ENCODE results near the gene SUCO. TPM values are rescaled to one million over a fixed set of nuclear protein-coding genes. Genes with fewer than 3 reads are reported as not detected.

SUCO gene
- total RNA-seq, 4 donors from 2014 or later = 15.5 to 41.6 (median 25.1) TPM

- H3K27ac ChIP-seq = no peak overlapping the region
- peaks cover 0 to 88% (median 10%) of the 10 kb centered on the region in 3 donors for H3K4me1 ChIP-seq
- TF ChIP-seq POLR2A (IDR thresholded peaks at IDR 0.05) = no peak
- no peak for TF ChIP-seq EP300 (IDR thresholded peaks at IDR 0.05)
- TF ChIP-seq CTCF (IDR thresholded peaks at IDR 0.05) = no peak
- no peak for TF ChIP-seq POLR2AphosphoS5 (IDR thresholded peaks at IDR 0.05)
- 83 to 98% methylated on average over 4 of the region's 4 CpGs for WGBS, 2 donors (ENCODE audit: low coverage in 1 of 2)
- no peaks in the 10 kb centered on the region for H3K9me3 ChIP-seq
- no peaks in the 10 kb centered on the region for H3K27me3 ChIP-seq
- no peak for ATAC-seq
- H3K36me3 ChIP-seq = no peaks in the 10 kb centered on the region
- H3K4me3 ChIP-seq = no peak overlapping the region
Measured at GRCh38 chr1:172545396-172546004, 12.6 kb downstream of the SUCO start.

GRCh38 chr1:172547071-172547470, 14.1 kb downstream of the SUCO start:
- Histone ChIP-seq H3K4me1 (peaks cover 0 to 82% (median 10%) of the 10 kb centered on the region in 3 donors), H3K4me3 (no peak overlapping the region), H3K36me3 (no peaks in the 10 kb centered on the region), H3K27me3 (no peaks in the 10 kb centered on the region), H3K9me3 (no peaks in the 10 kb centered on the region), H3K27ac (no peak overlapping the region)
- TF ChIP-seq POLR2AphosphoS5 (IDR thresholded peaks at IDR 0.05) (no peak), POLR2A (IDR thresholded peaks at IDR 0.05) (no peak), EP300 (IDR thresholded peaks at IDR 0.05) (no peak), CTCF (IDR thresholded peaks at IDR 0.05) (no peak)
- WGBS, 2 donors (ENCODE audit: low coverage in 1 of 2) = 61 to 65% methylated on average over 2 to 3 of the region's 3 CpGs
- no peak for ATAC-seq

GRCh38 chr1:172549621-172550280, 16.8 kb downstream of the SUCO start:
- 0 to 11% methylated on average over 2 of the region's 2 CpGs for WGBS, 2 donors (ENCODE audit: low coverage in 1 of 2)
- no peak overlapping the region for H3K27ac ChIP-seq

GRCh38 chr1:172551279-172551678, 18.3 kb downstream of the SUCO start:
- no peak for TF ChIP-seq POLR2AphosphoS5 (IDR thresholded peaks at IDR 0.05)
- WGBS, 2 donors (ENCODE audit: low coverage in 1 of 2) = 91 to 98% methylated on average over 6 of the region's 6 CpGs
- Histone ChIP-seq H3K36me3 (peaks cover 0 to 5% of the 10 kb centered on the region in 2 donors), H3K27ac (no peak overlapping the region), H3K27me3 (no peaks in the 10 kb centered on the region), H3K4me3 (no peak overlapping the region), H3K4me1 (peaks cover 0 to 44% (median 4%) of the 10 kb centered on the region in 3 donors), H3K9me3 (no peaks in the 10 kb centered on the region)
- ATAC-seq = no peak

More at GRCh38 chr1:172549621-172550280, 16.8 kb downstream of the SUCO start:
- no peak for ATAC-seq
- Histone ChIP-seq H3K36me3 (no peaks in the 10 kb centered on the region), H3K4me3 (no peak overlapping the region), H3K27me3 (no peaks in the 10 kb centered on the region), H3K4me1 (peaks cover 0 to 55% (median 8%) of the 10 kb centered on the region in 3 donors), H3K9me3 (no peaks in the 10 kb centered on the region)
- TF ChIP-seq POLR2A (IDR thresholded peaks at IDR 0.05) (no peak), POLR2AphosphoS5 (IDR thresholded peaks at IDR 0.05) (no peak), CTCF (IDR thresholded peaks at IDR 0.05) (no peak), EP300 (IDR thresholded peaks at IDR 0.05) (no peak)

- H3K4me3 ChIP-seq = no peak overlapping the region
- peaks cover 0 to 12% (median 0%) of the 10 kb centered on the region in 3 donors for H3K4me1 ChIP-seq
- peaks cover 0 to 40% of the 10 kb centered on the region in 2 donors for H3K36me3 ChIP-seq
- no peak overlapping the region for H3K27ac ChIP-seq
- 94 to 100% methylated on average over 4 of the region's 4 CpGs for WGBS, 2 donors (ENCODE audit: low coverage in 1 of 2)
- no peaks in the 10 kb centered on the region for H3K9me3 ChIP-seq
- ATAC-seq = no peak
- TF ChIP-seq CTCF (IDR thresholded peaks at IDR 0.05) (no peak), POLR2A (IDR thresholded peaks at IDR 0.05) (no peak), POLR2AphosphoS5 (IDR thresholded peaks at IDR 0.05) (no peak), EP300 (IDR thresholded peaks at IDR 0.05) (no peak)
- no peaks in the 10 kb centered on the region for H3K27me3 ChIP-seq
Measured at GRCh38 chr1:172554915-172555314, 22.0 kb downstream of the SUCO start.

All from gastroesophageal sphincter (tissue), 4 donors.